HL-60 (cell line): ENCODE measurements around the gene CNTROB.

ENCODE experiments used
- DNase-seq, 2 experiments: peaks; one replicate each; pipeline ENCODE4 v3.0.0-alpha.2; 2010 to 2020; ENCODE audit warnings: low read depth in 1 of 2, low spot score in 1 of 2
- H3K27ac ChIP-seq: fragments of 250-450 bp; sonication (Bioruptor Pico); replicated peaks from 2 replicates; pipeline ENCODE4 v1.5.1; 2020; ENCODE audit warnings: mild to moderate bottlenecking, moderate library complexity
- H3K27me3 ChIP-seq: fragments of 250-450 bp; sonication (Bioruptor Pico); 2 replicates; pipeline ENCODE4 v1.5.1; 2021; ENCODE audit warnings: mild to moderate bottlenecking, moderate library complexity; ENCODE audit not compliant: insufficient read depth, poor library complexity, severe bottlenecking
- H3K4me3 ChIP-seq: replicated peaks from 2 replicates; pipeline ENCODE4 v1.5.1; 2011; ENCODE audit warnings: mild to moderate bottlenecking, control low read depth, low read length; ENCODE audit not compliant: insufficient read depth
- GABPA ChIP-seq: IDR thresholded peaks from 2 replicates; pipeline ENCODE4 v1.6.1; 2012; ENCODE audit warnings: low read depth
- POLR2AphosphoS5 ChIP-seq: IDR thresholded peaks from 2 replicates; pipeline ENCODE4 v1.6.1; 2012; ENCODE audit warnings: low read depth
- SPI1 ChIP-seq: IDR thresholded peaks from 2 replicates; pipeline ENCODE4 v1.6.1; 2012; ENCODE audit warnings: low read depth, mild to moderate bottlenecking, borderline replicate concordance
- TF ChIP-seq, protein P1 (sequence below): IDR thresholded peaks from one replicate; pipeline ENCODE4 v1.5.1; 2011; ENCODE audit warnings: low read length, control low read depth, inconsistent platforms; ENCODE audit not compliant: insufficient read depth
- TF ChIP-seq, protein P2 (sequence below): IDR thresholded peaks from 2 replicates; pipeline ENCODE4 v1.6.1; 2012; ENCODE audit warnings: low read depth; ENCODE audit not compliant: insufficient replicate concordance

The CNTROB gene

DNA sequence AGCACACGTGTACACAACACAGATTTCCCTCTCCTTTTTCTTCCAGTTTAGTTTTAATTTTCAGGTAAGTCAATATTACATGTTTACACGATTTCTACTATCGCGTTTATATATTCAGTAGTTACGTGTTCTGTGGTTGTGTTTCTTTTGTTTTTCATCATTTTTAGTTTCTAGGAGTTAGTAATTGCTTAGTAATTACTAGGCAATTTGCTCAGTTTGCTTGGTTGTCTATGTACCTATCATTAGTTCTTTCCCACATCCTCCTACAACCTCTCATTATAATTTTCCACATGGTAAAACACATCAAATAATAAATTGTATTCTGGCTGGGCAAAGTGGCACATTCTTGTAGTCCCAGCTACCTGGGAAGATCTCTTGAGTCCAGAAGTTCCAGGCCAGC lies 45.8 kb downstream of the CNTROB start:
- TF ChIP-seq SPI1 (no peak), GABPA (no peak), POLR2AphosphoS5 (no peak)
- TF ChIP-seq, protein P1, sequence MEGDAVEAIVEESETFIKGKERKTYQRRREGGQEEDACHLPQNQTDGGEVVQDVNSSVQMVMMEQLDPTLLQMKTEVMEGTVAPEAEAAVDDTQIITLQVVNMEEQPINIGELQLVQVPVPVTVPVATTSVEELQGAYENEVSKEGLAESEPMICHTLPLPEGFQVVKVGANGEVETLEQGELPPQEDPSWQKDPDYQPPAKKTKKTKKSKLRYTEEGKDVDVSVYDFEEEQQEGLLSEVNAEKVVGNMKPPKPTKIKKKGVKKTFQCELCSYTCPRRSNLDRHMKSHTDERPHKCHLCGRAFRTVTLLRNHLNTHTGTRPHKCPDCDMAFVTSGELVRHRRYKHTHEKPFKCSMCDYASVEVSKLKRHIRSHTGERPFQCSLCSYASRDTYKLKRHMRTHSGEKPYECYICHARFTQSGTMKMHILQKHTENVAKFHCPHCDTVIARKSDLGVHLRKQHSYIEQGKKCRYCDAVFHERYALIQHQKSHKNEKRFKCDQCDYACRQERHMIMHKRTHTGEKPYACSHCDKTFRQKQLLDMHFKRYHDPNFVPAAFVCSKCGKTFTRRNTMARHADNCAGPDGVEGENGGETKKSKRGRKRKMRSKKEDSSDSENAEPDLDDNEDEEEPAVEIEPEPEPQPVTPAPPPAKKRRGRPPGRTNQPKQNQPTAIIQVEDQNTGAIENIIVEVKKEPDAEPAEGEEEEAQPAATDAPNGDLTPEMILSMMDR: no peak
- TF ChIP-seq, protein P2, sequence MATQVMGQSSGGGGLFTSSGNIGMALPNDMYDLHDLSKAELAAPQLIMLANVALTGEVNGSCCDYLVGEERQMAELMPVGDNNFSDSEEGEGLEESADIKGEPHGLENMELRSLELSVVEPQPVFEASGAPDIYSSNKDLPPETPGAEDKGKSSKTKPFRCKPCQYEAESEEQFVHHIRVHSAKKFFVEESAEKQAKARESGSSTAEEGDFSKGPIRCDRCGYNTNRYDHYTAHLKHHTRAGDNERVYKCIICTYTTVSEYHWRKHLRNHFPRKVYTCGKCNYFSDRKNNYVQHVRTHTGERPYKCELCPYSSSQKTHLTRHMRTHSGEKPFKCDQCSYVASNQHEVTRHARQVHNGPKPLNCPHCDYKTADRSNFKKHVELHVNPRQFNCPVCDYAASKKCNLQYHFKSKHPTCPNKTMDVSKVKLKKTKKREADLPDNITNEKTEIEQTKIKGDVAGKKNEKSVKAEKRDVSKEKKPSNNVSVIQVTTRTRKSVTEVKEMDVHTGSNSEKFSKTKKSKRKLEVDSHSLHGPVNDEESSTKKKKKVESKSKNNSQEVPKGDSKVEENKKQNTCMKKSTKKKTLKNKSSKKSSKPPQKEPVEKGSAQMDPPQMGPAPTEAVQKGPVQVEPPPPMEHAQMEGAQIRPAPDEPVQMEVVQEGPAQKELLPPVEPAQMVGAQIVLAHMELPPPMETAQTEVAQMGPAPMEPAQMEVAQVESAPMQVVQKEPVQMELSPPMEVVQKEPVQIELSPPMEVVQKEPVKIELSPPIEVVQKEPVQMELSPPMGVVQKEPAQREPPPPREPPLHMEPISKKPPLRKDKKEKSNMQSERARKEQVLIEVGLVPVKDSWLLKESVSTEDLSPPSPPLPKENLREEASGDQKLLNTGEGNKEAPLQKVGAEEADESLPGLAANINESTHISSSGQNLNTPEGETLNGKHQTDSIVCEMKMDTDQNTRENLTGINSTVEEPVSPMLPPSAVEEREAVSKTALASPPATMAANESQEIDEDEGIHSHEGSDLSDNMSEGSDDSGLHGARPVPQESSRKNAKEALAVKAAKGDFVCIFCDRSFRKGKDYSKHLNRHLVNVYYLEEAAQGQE: no peak
- DNase-seq: no peak
- H3K27ac ChIP-seq: no peak overlapping the region
- H3K27me3 ChIP-seq: no peaks in the 10 kb centered on the region
- no peak overlapping the region for H3K4me3 ChIP-seq

DNA sequence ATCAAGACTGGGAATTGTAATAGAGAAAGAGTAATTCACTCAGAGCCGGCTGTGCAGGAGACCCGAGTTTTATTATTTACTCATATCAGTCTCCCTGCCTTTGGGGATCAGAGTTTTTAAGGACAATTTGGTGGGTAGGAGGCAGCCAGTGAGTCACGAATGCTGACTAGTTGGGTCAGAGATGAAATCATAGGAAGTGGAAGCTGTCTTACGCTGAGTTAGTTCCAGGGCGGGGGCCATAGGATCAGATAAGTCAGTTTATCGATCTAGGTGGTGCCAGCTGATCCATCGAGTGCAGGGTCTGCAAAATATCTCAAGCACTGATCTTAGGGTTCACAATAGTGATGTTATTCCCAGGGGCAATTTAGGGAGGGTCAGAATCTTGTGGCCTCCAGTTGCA lies 50.2 kb downstream of the CNTROB start:
- Histone ChIP-seq H3K27me3 (no peaks in the 10 kb centered on the region), H3K4me3 (no peak overlapping the region), H3K27ac (no peak overlapping the region)
- TF ChIP-seq, protein P1: no peak
- TF ChIP-seq POLR2AphosphoS5 (no peak), SPI1 (no peak), GABPA (no peak)
- TF ChIP-seq, protein P2: no peak
- DNase-seq: no peak

DNA sequence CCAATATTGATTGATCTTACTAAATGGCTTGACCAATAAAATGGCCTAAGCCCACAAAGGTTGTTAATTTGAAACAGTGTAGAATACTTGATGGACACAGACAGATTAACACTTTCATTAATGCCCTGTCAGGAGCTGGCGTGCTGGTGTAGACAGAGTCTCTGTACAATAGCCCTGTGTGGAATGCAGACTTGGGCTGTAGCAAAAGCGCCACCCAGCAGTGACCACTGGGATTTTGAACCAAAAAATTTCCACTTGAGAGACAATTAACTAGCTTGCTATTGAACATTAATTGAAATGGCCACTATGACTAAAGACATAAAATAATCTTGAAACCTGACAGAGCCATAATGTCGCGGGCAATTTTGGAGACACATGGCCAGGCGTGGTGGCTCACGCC lies 50.7 kb downstream of the CNTROB start:
- no peaks in the 10 kb centered on the region for H3K27me3 ChIP-seq
- TF ChIP-seq POLR2AphosphoS5 (no peak), SPI1 (no peak), GABPA (no peak)
- TF ChIP-seq, protein P1: no peak
- TF ChIP-seq, protein P2: no peak
- H3K27ac ChIP-seq: no peak overlapping the region
- peak in 1 of 2 experiments; percentile 4 for DNase-seq
- H3K4me3 ChIP-seq: no peak overlapping the region
